HG03045 (cell line): ENCODE measurements around the gene SNAPIN.
"Not testable (repeated sequence)": the region's sequence is repeated elsewhere in the genome, so short reads cannot be mapped to it uniquely, and the experiment has no call there.

Experiments used
- ATAC-seq: cut with Tn5 transposase; IDR thresholded peaks from one replicate; pipeline ENCODE4 v1.9.1; 2021; ENCODE audit warnings: mild to moderate bottlenecking, moderate library complexity; ENCODE audit not compliant: unreplicated experiment

Gene SNAPIN

GRCh38 chr1:153646672-153647345 is 11.7 kb upstream of the SNAPIN start:
- ATAC-seq: no peak

- ATAC-seq: no peak
Measured at GRCh38 chr1:153647346-153647714, 11.2 kb upstream of the SNAPIN start.

GRCh38 chr1:153648000-153648643 is 10.4 kb upstream of the SNAPIN start:
- ATAC-seq: no peak

- ATAC-seq: no peak
Measured at GRCh38 chr1:153649137-153649862, 9.2 kb upstream of the SNAPIN start.

- no peak for ATAC-seq
Measured at GRCh38 chr1:153649863-153650235, 8.7 kb upstream of the SNAPIN start.

- ATAC-seq: no peak
Measured at GRCh38 chr1:153651771-153652170, 6.7 kb upstream of the SNAPIN start.

- ATAC-seq: no peak
Measured at GRCh38 chr1:153652805-153653500, 5.5 kb upstream of the SNAPIN start.

- ATAC-seq: no peak
Measured at GRCh38 chr1:153655333-153655732, 3.2 kb upstream of the SNAPIN start.

- ATAC-seq: no peak
Measured at GRCh38 chr1:153659175-153659534, 652 bp downstream of the SNAPIN start.

- no peak for ATAC-seq
Measured at GRCh38 chr1:153659656-153660055, 1.2 kb downstream of the SNAPIN start.

GRCh38 chr1:153661111-153661708 is 2.7 kb downstream of the SNAPIN start:
- no peak for ATAC-seq

GRCh38 chr1:153662269-153662668 is 3.8 kb downstream of the SNAPIN start:
- ATAC-seq: no peak

GRCh38 chr1:153663211-153663610 is 4.7 kb downstream of the SNAPIN start:
- ATAC-seq: no peak

GRCh38 chr1:153667439-153667838 is 8.9 kb downstream of the SNAPIN start:
- ATAC-seq: no peak

- not testable (repeated sequence) for ATAC-seq
Measured at GRCh38 chr1:153668672-153669071, 10.2 kb downstream of the SNAPIN start.

- ATAC-seq: no peak
Measured at GRCh38 chr1:153669606-153670005, 11.1 kb downstream of the SNAPIN start.

GRCh38 chr1:153670257-153670858 is 11.9 kb downstream of the SNAPIN start:
- ATAC-seq: peak; percentile 5

- ATAC-seq: peak; percentile 87
Measured at GRCh38 chr1:153670859-153671627, 12.5 kb downstream of the SNAPIN start, which contains the start of gene ILF2. Gene ILF2, minus strand, starts transcription at chr1:153670993. Its CDS starts 71 bp downstream, at chr1:153670922.

GRCh38 chr1:153671628-153672353 is 13.3 kb downstream of the SNAPIN start:
- ATAC-seq: peak; percentile 17
